Measurements from ENCODE around the gene NIBAN1. TPM values are rescaled to one million over a fixed set of nuclear protein-coding genes. Genes with fewer than 3 reads are reported as not detected.

NIBAN1 gene
- total RNA-seq, 1 donor from 2014 or later = 0.63 TPM

DNA sequence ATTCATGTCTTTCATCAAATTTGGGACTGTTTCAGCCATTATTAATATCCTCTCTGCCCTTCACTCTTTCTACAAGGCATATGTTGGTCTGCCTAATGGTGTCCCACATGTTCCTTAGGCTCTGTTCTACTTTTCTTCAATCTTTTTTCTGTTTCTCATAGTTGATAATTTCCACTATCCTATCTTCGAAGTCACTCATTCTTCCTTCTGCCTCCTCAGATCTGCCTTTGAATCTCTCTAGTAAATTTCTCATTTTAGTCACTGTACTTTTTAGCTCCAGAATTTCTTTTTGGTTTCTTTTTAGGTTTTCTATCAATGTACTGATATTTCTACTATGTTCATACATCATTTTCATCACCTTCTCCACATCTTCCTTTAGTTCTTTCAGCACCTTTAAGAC lies 20.0 kb upstream of the NIBAN1 start:
- Mint-ChIP-seq H3K27me3 (ENCODE audit: low read depth) (peaks cover 17% of the 10 kb centered on the region), H3K9me3 (peaks cover 7% of the 10 kb centered on the region), H3K4me3 (no peak overlapping the region), H3K27ac (ENCODE audit: unreplicated experiment) (no peak overlapping the region), H3K36me3 (ENCODE audit: low read depth) (no peaks in the 10 kb centered on the region), H3K4me1 (no peaks in the 10 kb centered on the region)
- TF ChIP-seq, protein P1, sequence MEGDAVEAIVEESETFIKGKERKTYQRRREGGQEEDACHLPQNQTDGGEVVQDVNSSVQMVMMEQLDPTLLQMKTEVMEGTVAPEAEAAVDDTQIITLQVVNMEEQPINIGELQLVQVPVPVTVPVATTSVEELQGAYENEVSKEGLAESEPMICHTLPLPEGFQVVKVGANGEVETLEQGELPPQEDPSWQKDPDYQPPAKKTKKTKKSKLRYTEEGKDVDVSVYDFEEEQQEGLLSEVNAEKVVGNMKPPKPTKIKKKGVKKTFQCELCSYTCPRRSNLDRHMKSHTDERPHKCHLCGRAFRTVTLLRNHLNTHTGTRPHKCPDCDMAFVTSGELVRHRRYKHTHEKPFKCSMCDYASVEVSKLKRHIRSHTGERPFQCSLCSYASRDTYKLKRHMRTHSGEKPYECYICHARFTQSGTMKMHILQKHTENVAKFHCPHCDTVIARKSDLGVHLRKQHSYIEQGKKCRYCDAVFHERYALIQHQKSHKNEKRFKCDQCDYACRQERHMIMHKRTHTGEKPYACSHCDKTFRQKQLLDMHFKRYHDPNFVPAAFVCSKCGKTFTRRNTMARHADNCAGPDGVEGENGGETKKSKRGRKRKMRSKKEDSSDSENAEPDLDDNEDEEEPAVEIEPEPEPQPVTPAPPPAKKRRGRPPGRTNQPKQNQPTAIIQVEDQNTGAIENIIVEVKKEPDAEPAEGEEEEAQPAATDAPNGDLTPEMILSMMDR (conservative IDR thresholded peaks at IDR 0.05) = no peak
- no peak for DNase-seq (ENCODE audit: low read depth, low spot score)

DNA sequence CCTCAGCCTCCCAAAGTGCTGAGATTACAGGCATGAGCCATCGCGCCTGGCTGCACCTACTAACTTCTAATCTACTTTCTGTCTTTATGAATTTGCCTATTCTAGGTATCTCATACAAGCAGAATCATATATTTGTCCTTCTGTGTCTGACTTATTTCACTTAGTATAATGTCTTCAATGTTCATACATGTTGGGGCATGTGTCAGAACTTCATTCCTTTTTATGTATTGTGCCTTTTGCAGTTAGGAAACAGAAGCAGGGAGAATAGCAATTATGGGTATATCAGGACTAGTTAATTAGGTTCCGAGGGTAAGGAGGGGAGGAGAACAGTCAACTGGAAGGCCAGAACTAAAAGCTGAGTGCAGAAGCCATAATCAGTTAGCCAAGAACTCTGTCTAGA lies 18.0 kb upstream of the NIBAN1 start:
- Mint-ChIP-seq H3K36me3 (ENCODE audit: low read depth) (no peaks in the 10 kb centered on the region), H3K27ac (ENCODE audit: unreplicated experiment) (no peak overlapping the region), H3K9me3 (peaks cover 4% of the 10 kb centered on the region), H3K27me3 (ENCODE audit: low read depth) (peaks cover 17% of the 10 kb centered on the region), H3K4me1 (no peaks in the 10 kb centered on the region), H3K4me3 (no peak overlapping the region)
- TF ChIP-seq, protein P1 (conservative IDR thresholded peaks at IDR 0.05) = no peak
- DNase-seq (ENCODE audit: low read depth, low spot score) = no peak

DNA sequence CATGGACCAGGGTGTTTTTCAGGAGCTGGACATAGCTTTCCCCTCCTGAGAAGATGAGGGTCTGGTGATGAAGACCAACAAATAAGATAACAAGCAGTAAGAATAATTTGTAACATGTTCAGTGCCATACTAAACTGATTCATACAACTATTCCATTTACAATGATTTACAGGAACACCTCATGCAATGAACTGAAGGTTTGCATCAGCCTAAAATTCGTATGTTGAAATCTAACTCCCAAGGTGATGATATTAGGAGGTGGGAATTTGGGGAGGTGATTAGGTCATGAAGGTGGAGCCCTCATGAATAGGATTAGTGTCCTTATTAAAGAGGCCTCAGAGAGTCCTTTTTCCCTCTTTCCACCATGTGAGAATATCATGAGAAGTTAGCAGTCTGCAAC lies 15.9 kb upstream of the NIBAN1 start:
- Mint-ChIP-seq H3K36me3 (ENCODE audit: low read depth) (no peaks in the 10 kb centered on the region), H3K9me3 (peaks cover 4% of the 10 kb centered on the region), H3K27me3 (ENCODE audit: low read depth) (peaks cover 27% of the 10 kb centered on the region), H3K4me1 (no peaks in the 10 kb centered on the region), H3K27ac (ENCODE audit: unreplicated experiment) (no peak overlapping the region), H3K4me3 (no peak overlapping the region)
- TF ChIP-seq, protein P1 (conservative IDR thresholded peaks at IDR 0.05) = no peak
- no peak for DNase-seq (ENCODE audit: low read depth, low spot score)

DNA sequence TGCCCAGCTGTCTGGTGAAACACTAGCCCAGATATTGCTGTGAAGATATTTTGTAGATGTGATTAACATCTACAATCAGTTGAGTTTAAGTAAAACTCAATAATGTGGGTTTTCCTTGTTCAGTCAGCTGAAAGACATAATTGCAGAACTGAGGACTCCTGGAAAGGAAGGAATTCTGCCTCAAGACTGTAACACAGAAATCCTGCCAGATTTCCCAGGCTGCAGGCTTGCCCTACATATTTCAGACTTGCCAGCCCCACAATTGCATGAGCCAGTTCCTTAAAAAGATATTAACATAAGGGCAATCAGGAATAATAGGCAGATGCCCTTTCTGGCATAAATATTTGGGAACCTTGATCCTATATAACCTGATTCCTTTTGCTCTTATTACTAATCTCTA lies 14.2 kb upstream of the NIBAN1 start:
- TF ChIP-seq, protein P1 (conservative IDR thresholded peaks at IDR 0.05) = no peak
- DNase-seq (ENCODE audit: low read depth, low spot score) = no peak
- H3K4me3 Mint-ChIP-seq = no peak overlapping the region
- H3K27me3 Mint-ChIP-seq (ENCODE audit: low read depth) = peaks cover 38% of the 10 kb centered on the region
- H3K4me1 Mint-ChIP-seq = no peaks in the 10 kb centered on the region
- no peaks in the 10 kb centered on the region for H3K36me3 Mint-ChIP-seq (ENCODE audit: low read depth)
- H3K27ac Mint-ChIP-seq (ENCODE audit: unreplicated experiment) = no peak overlapping the region
- H3K9me3 Mint-ChIP-seq = no peaks in the 10 kb centered on the region

DNA sequence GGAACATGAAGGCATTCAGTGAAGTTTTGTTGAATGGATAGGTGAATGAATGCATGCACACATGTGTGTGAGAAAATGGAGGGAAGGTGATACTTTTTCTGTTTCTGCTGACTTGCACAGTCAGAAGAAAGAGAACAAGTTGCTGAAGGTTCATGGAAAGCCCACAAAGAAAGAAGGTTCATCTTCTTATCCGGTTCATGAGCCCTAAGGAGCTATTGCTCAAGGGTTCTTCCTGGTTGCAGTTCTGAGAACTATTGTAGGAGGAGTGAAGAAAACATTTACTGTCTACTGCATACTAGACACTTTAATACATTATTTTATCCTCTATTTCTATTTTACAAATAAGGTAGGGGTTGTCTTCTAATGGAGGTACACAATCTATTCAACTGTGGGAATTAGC lies 13.4 kb upstream of the NIBAN1 start:
- no peak for DNase-seq (ENCODE audit: low read depth, low spot score)
- no peaks in the 10 kb centered on the region for H3K4me1 Mint-ChIP-seq
- TF ChIP-seq, protein P1 (conservative IDR thresholded peaks at IDR 0.05) = no peak
- no peak overlapping the region for H3K4me3 Mint-ChIP-seq
- no peak overlapping the region for H3K27ac Mint-ChIP-seq (ENCODE audit: unreplicated experiment)
- peaks cover 39% of the 10 kb centered on the region for H3K27me3 Mint-ChIP-seq (ENCODE audit: low read depth)
- no peaks in the 10 kb centered on the region for H3K36me3 Mint-ChIP-seq (ENCODE audit: low read depth)
- H3K9me3 Mint-ChIP-seq = no peaks in the 10 kb centered on the region

DNA sequence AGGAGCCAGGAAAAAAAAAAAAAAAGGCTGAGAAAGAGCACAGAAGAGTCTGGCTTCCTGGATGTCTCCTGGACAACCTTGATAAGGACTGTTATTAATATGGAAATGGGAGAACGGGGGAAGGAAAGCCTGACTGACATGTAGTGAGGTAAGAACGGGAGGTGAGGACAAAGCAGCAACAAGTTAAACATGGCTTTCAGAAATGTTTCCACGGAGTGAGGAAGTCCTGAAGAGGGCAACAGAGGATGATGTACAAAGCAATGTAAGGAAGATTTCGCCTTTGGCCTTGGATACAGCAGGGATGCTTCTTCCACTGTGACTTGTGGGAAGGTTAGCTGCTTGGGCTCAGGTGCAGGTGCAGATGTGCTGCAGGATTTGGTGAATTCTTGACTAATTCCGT lies 11.9 kb upstream of the NIBAN1 start:
- H3K9me3 Mint-ChIP-seq = no peaks in the 10 kb centered on the region
- no peak overlapping the region for H3K27ac Mint-ChIP-seq (ENCODE audit: unreplicated experiment)
- peaks cover 46% of the 10 kb centered on the region for H3K27me3 Mint-ChIP-seq (ENCODE audit: low read depth)
- DNase-seq (ENCODE audit: low read depth, low spot score) = no peak
- TF ChIP-seq, protein P1 (conservative IDR thresholded peaks at IDR 0.05) = peak; percentile 9
- H3K4me1 Mint-ChIP-seq = no peaks in the 10 kb centered on the region
- H3K4me3 Mint-ChIP-seq = no peak overlapping the region
- no peaks in the 10 kb centered on the region for H3K36me3 Mint-ChIP-seq (ENCODE audit: low read depth)

All from neural crest cell (in vitro differentiated cells).